ENCODE results near the gene ZBTB38.
A peak's percentile ranks its signal among the peaks of the same experiment; 100 is the strongest.

Gene ZBTB38

DNA sequence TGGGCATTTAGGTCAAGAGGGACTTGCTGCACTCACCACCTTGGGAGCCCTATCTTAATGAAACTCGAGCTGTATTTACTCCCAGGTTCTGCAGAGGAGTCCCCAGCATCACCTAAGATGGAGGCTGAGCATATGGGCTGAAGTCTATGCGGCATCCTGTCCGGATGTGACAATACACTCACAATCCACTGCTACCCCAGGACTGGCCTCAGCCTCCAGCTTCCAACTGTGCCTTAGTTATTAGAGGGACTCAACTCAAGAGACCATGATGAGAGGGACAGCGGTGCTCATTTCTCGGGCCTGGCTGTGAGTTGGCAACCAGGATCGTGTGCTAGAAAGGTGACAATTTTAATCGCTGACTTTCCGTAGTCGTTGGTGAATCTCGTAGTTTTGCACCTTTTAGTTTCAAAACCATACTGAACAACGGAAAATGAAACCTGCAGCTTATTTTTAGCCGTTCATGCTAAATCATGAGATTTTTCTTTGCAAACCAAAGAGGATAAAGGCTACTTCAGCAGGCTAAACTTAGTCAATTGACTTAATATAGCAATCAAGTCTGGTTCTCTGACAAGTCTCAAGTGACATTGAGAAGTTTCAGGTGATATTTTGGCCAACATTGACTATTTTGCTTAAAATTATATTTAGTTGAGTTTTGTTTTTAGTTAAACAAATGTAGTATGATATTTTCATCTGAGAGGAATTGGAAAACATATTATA is 11.1 kb downstream of the ZBTB38 start:
- no peak overlapping the region for H2AFZ ChIP-seq (ENCODE audit: insufficient read depth, low read length, poor library complexity)
- H3K27me3 ChIP-seq (ENCODE audit: insufficient read depth, low read length) = no peaks in the 10 kb centered on the region
- no peaks in the 10 kb centered on the region for H3K79me2 ChIP-seq (ENCODE audit: control insufficient read depth, insufficient read depth, low read length, poor library complexity)
- peaks cover 3% of the 10 kb centered on the region for H3K9me3 ChIP-seq (ENCODE audit: insufficient read depth, low read depth, low read length)
- no peak overlapping the region for H2BK12ac ChIP-seq (ENCODE audit: low read length)
- H3K9ac ChIP-seq (ENCODE audit: low read length) = no peak overlapping the region
- H3K4me2 ChIP-seq (ENCODE audit: low read length) = no peak overlapping the region
- no peak overlapping the region for H4K12ac ChIP-seq (ENCODE audit: low read depth, low read length)
- no peak overlapping the region for H2BK5ac ChIP-seq (ENCODE audit: low read depth, low read length, poor library complexity)
- no peak overlapping the region for H3K18ac ChIP-seq (ENCODE audit: low read length)
- H3K23ac ChIP-seq (ENCODE audit: low read length) = no peak overlapping the region
- H3K27ac ChIP-seq (ENCODE audit: low read depth, low read length) = no peak overlapping the region
- H4K8ac ChIP-seq (ENCODE audit: low read depth, low read length) = no peak overlapping the region
- WGBS (ENCODE audit: extremely low coverage, insufficient coverage, insufficient read length) = no CpG with 5 or more reads among the region's 12 CpGs
- no peak overlapping the region for H3K4me3 ChIP-seq (ENCODE audit: low read depth, low read length)
- no peak overlapping the region for H2AK5ac ChIP-seq (ENCODE audit: low read length)
- no peak overlapping the region for H3K14ac ChIP-seq (ENCODE audit: low read length)
- H3K36me3 ChIP-seq (ENCODE audit: control insufficient read depth in 1 of 2, insufficient read depth in 2 of 2, low read length in 2 of 2) = peaks cover 11 to 27% of the 10 kb centered on the region in 2 experiments
- H3K4ac ChIP-seq (ENCODE audit: low read depth, low read length) = no peak overlapping the region
- no peak overlapping the region for H4K91ac ChIP-seq (ENCODE audit: low read depth, low read length)
- no peaks in the 10 kb centered on the region for H3K79me1 ChIP-seq (ENCODE audit: low read length)
- no peak overlapping the region for H2BK120ac ChIP-seq (ENCODE audit: insufficient read depth, low read length, poor library complexity)
- peaks cover 0 to under 1% of the 10 kb centered on the region in 2 experiments for H3K4me1 ChIP-seq (ENCODE audit: control insufficient read depth in 1 of 2, insufficient read depth in 2 of 2, low read length in 2 of 2)
- DNase-seq = no peak

GRCh38 chr3:141380279-141380678 is 12.0 kb downstream of the ZBTB38 start:
- Histone ChIP-seq H3K4ac (ENCODE audit: low read depth, low read length) (no peak overlapping the region), H3K23ac (ENCODE audit: low read length) (no peak overlapping the region), H3K27me3 (ENCODE audit: insufficient read depth, low read length) (no peaks in the 10 kb centered on the region), H2AK5ac (ENCODE audit: low read length) (no peak overlapping the region), H2BK12ac (ENCODE audit: low read length) (no peak overlapping the region), H3K79me1 (ENCODE audit: low read length) (no peaks in the 10 kb centered on the region), H3K4me2 (ENCODE audit: low read length) (no peak overlapping the region), H3K4me3 (ENCODE audit: low read depth, low read length) (no peak overlapping the region), H3K27ac (ENCODE audit: low read depth, low read length) (no peak overlapping the region), H2AFZ (ENCODE audit: insufficient read depth, low read length, poor library complexity) (no peak overlapping the region), H3K14ac (ENCODE audit: low read length) (no peak overlapping the region), H3K79me2 (ENCODE audit: control insufficient read depth, insufficient read depth, low read length, poor library complexity) (no peaks in the 10 kb centered on the region), H3K36me3 (ENCODE audit: control insufficient read depth in 1 of 2, insufficient read depth in 2 of 2, low read length in 2 of 2) (peaks cover 11 to 28% of the 10 kb centered on the region in 2 experiments), H3K9ac (ENCODE audit: low read length) (no peak overlapping the region), H4K12ac (ENCODE audit: low read depth, low read length) (no peak overlapping the region), H3K18ac (ENCODE audit: low read length) (no peak overlapping the region), H4K91ac (ENCODE audit: low read depth, low read length) (no peak overlapping the region), H3K9me3 (ENCODE audit: insufficient read depth, low read depth, low read length) (peaks cover 2% of the 10 kb centered on the region), H2BK5ac (ENCODE audit: low read depth, low read length, poor library complexity) (no peak overlapping the region), H4K8ac (ENCODE audit: low read depth, low read length) (no peak overlapping the region), H2BK120ac (ENCODE audit: insufficient read depth, low read length, poor library complexity) (no peak overlapping the region), H3K4me1 (ENCODE audit: control insufficient read depth in 1 of 2, insufficient read depth in 2 of 2, low read length in 2 of 2) (peaks cover 0 to 3% of the 10 kb centered on the region in 2 experiments)
- WGBS (ENCODE audit: extremely low coverage, insufficient coverage, insufficient read length) = no CpG with 5 or more reads among the region's 2 CpGs
- no peak for DNase-seq

- no peak overlapping the region for H3K14ac ChIP-seq (ENCODE audit: low read length)
- H3K36me3 ChIP-seq (ENCODE audit: control insufficient read depth in 1 of 2, insufficient read depth in 2 of 2, low read length in 2 of 2) = peaks cover 10 to 25% of the 10 kb centered on the region in 2 experiments
- WGBS (ENCODE audit: extremely low coverage, insufficient coverage, insufficient read length) = no CpG with 5 or more reads among the region's 2 CpGs
- H3K27ac ChIP-seq (ENCODE audit: low read depth, low read length) = no peak overlapping the region
- H2AK5ac ChIP-seq (ENCODE audit: low read length) = no peak overlapping the region
- H3K18ac ChIP-seq (ENCODE audit: low read length) = no peak overlapping the region
- no peaks in the 10 kb centered on the region for H3K27me3 ChIP-seq (ENCODE audit: insufficient read depth, low read length)
- no peak overlapping the region for H4K91ac ChIP-seq (ENCODE audit: low read depth, low read length)
- no peaks in the 10 kb centered on the region for H3K79me1 ChIP-seq (ENCODE audit: low read length)
- H3K4me2 ChIP-seq (ENCODE audit: low read length) = no peak overlapping the region
- no peaks in the 10 kb centered on the region for H3K9me3 ChIP-seq (ENCODE audit: insufficient read depth, low read depth, low read length)
- no peak overlapping the region for H2BK12ac ChIP-seq (ENCODE audit: low read length)
- DNase-seq = no peak
- H3K79me2 ChIP-seq (ENCODE audit: control insufficient read depth, insufficient read depth, low read length, poor library complexity) = no peaks in the 10 kb centered on the region
- no peak overlapping the region for H4K8ac ChIP-seq (ENCODE audit: low read depth, low read length)
- no peak overlapping the region for H2BK5ac ChIP-seq (ENCODE audit: low read depth, low read length, poor library complexity)
- H2BK120ac ChIP-seq (ENCODE audit: insufficient read depth, low read length, poor library complexity) = no peak overlapping the region
- H3K4ac ChIP-seq (ENCODE audit: low read depth, low read length) = no peak overlapping the region
- no peak overlapping the region for H2AFZ ChIP-seq (ENCODE audit: insufficient read depth, low read length, poor library complexity)
- peak overlapping the region; percentile 13 for H3K23ac ChIP-seq (ENCODE audit: low read length)
- H4K12ac ChIP-seq (ENCODE audit: low read depth, low read length) = no peak overlapping the region
- H3K4me1 ChIP-seq (ENCODE audit: control insufficient read depth in 1 of 2, insufficient read depth in 2 of 2, low read length in 2 of 2) = peaks cover 0 to 3% of the 10 kb centered on the region in 2 experiments
- no peak overlapping the region for H3K4me3 ChIP-seq (ENCODE audit: low read depth, low read length)
- H3K9ac ChIP-seq (ENCODE audit: low read length) = no peak overlapping the region
Measured at GRCh38 chr3:141380987-141381386, 12.7 kb downstream of the ZBTB38 start.

DNA sequence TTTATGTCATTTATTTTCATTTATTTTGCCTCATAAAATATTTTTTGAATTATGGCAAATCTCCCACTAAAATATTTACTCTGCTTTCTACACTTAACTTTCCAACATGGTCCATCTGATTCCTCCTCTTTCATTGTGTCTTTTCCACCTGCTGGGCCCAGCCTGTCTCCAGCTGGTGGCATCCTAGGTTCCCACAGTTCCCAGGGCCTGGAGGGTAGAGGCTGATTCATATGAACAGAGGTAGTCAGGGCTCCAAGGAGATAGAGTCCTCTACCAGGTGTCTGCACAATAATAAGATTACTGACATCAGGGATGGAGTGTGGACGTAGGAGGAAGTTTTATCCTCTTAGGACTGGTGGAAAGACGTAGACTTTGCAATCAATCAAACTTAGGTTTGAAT is 14.3 kb downstream of the ZBTB38 start:
- no peak overlapping the region for H3K4ac ChIP-seq (ENCODE audit: low read depth, low read length)
- H3K79me2 ChIP-seq (ENCODE audit: control insufficient read depth, insufficient read depth, low read length, poor library complexity) = no peaks in the 10 kb centered on the region
- no peaks in the 10 kb centered on the region for H3K27me3 ChIP-seq (ENCODE audit: insufficient read depth, low read length)
- H3K23ac ChIP-seq (ENCODE audit: low read length) = no peak overlapping the region
- no peak overlapping the region for H3K4me3 ChIP-seq (ENCODE audit: low read depth, low read length)
- no CpG with 5 or more reads among the region's 2 CpGs for WGBS (ENCODE audit: extremely low coverage, insufficient coverage, insufficient read length)
- H3K4me1 ChIP-seq (ENCODE audit: control insufficient read depth in 1 of 2, insufficient read depth in 2 of 2, low read length in 2 of 2) = peaks cover 0 to 3% of the 10 kb centered on the region in 2 experiments
- H3K79me1 ChIP-seq (ENCODE audit: low read length) = no peaks in the 10 kb centered on the region
- no peaks in the 10 kb centered on the region for H3K9me3 ChIP-seq (ENCODE audit: insufficient read depth, low read depth, low read length)
- no peak overlapping the region for H3K27ac ChIP-seq (ENCODE audit: low read depth, low read length)
- H3K18ac ChIP-seq (ENCODE audit: low read length) = no peak overlapping the region
- H2BK5ac ChIP-seq (ENCODE audit: low read depth, low read length, poor library complexity) = no peak overlapping the region
- H2BK120ac ChIP-seq (ENCODE audit: insufficient read depth, low read length, poor library complexity) = no peak overlapping the region
- no peak overlapping the region for H2AFZ ChIP-seq (ENCODE audit: insufficient read depth, low read length, poor library complexity)
- no peak overlapping the region for H4K91ac ChIP-seq (ENCODE audit: low read depth, low read length)
- no peak overlapping the region for H3K14ac ChIP-seq (ENCODE audit: low read length)
- no peak for DNase-seq
- H3K4me2 ChIP-seq (ENCODE audit: low read length) = no peak overlapping the region
- H3K9ac ChIP-seq (ENCODE audit: low read length) = no peak overlapping the region
- H4K8ac ChIP-seq (ENCODE audit: low read depth, low read length) = no peak overlapping the region
- H3K36me3 ChIP-seq (ENCODE audit: control insufficient read depth in 1 of 2, insufficient read depth in 2 of 2, low read length in 2 of 2) = peaks cover 1 to 12% of the 10 kb centered on the region in 2 experiments
- H4K12ac ChIP-seq (ENCODE audit: low read depth, low read length) = no peak overlapping the region
- no peak overlapping the region for H2AK5ac ChIP-seq (ENCODE audit: low read length)
- H2BK12ac ChIP-seq (ENCODE audit: low read length) = no peak overlapping the region
